GM21447 (cell line): ENCODE measurements around the gene CHEK2.
"Not testable (repeated sequence)": the region's sequence is repeated elsewhere in the genome, so short reads cannot be mapped to it uniquely, and the experiment has no call there.

Source experiments
- ATAC-seq: cut with Tn5 transposase; IDR thresholded peaks from one replicate; pipeline ENCODE4 v1.9.1; 2021; ENCODE audit not compliant: unreplicated experiment

Gene CHEK2

GRCh38 chr22:28693041-28693760 is 48.4 kb downstream of the CHEK2 start:
- ATAC-seq = not testable (repeated sequence)

- ATAC-seq = not testable (repeated sequence)
Measured at GRCh38 chr22:28689796-28690195, 51.8 kb downstream of the CHEK2 start.

GRCh38 chr22:28682966-28683365 is 58.7 kb downstream of the CHEK2 start:
- not testable (repeated sequence) for ATAC-seq

- not testable (repeated sequence) for ATAC-seq
Measured at GRCh38 chr22:28680813-28681490, 60.7 kb downstream of the CHEK2 start.

- not testable (repeated sequence) for ATAC-seq
Measured at GRCh38 chr22:28679611-28680287, 61.9 kb downstream of the CHEK2 start, which contains the start of gene TTC28. Gene TTC28 (minus strand): TSS chr22:28679840. CDS start chr22:28679723, 117 bp downstream.

- ATAC-seq = not testable (repeated sequence)
Measured at GRCh38 chr22:28678778-28679610, 62.6 kb downstream of the CHEK2 start.

GRCh38 chr22:28678170-28678569 is 63.5 kb downstream of the CHEK2 start:
- ATAC-seq = not testable (repeated sequence)

GRCh38 chr22:28674121-28674563 is 67.5 kb downstream of the CHEK2 start:
- ATAC-seq = no peak

- ATAC-seq = no peak
Measured at GRCh38 chr22:28670756-28671155, 70.9 kb downstream of the CHEK2 start.

GRCh38 chr22:28670161-28670560 is 71.5 kb downstream of the CHEK2 start:
- no peak for ATAC-seq

GRCh38 chr22:28669387-28669786 is 72.2 kb downstream of the CHEK2 start:
- ATAC-seq = no peak

- not testable (repeated sequence) for ATAC-seq
Measured at GRCh38 chr22:28663569-28663942, 78.1 kb downstream of the CHEK2 start.

- ATAC-seq = no peak
Measured at GRCh38 chr22:28658448-28658847, 83.2 kb downstream of the CHEK2 start.

GRCh38 chr22:28656181-28656580 is 85.4 kb downstream of the CHEK2 start:
- ATAC-seq = no peak

GRCh38 chr22:28650463-28650862 is 91.2 kb downstream of the CHEK2 start:
- no peak for ATAC-seq

- ATAC-seq = no peak
Measured at GRCh38 chr22:28648792-28649191, 92.8 kb downstream of the CHEK2 start.

GRCh38 chr22:28647216-28647615 is 94.4 kb downstream of the CHEK2 start:
- ATAC-seq = no peak

- ATAC-seq = no peak
Measured at GRCh38 chr22:28639321-28639720, 102.3 kb downstream of the CHEK2 start.
